Measurements from ENCODE around the gene CD109. TPM values are rescaled to one million over a fixed set of nuclear protein-coding genes. Genes with fewer than 3 reads are reported as not detected.

The CD109 gene
- total and polyA plus RNA-seq, 7 experiments from 2014 or later: 0.20 to 12.3 (median 0.64) TPM

DNA sequence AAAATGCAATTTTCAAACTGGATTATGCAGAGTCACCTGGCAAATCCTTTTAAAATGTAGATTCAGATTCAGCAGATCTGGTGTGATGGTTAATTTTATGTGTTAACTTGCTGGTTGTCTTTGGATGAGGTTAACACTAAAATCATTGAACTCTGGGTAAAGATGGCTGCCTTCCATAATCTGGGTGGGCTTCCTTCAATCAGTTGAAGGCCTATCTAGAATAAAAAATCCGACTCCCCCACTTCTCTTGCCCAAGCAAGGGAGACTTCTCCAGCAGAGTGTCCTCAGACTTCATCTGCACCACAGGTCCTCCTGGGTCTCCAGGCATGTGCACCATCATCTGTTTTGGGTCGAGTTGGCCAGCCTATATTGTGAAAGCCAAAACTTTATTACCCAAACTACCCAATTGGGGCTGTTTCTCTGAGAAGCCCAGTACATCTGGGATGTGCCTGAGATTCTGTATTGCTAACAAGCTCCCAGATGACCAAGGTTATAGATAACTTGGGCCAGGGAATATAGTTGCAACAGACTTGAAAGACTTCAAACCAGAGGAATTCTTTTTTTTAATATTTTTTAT, 40.6 kb upstream of the CD109 start:
- intact Hi-C loops (cut with micrococcal nuclease): loop anchor here in 1 of 2 donors (2.0 kb wide), 2 partner anchors 69 to 203 kb away; partner anchors contain the start of gene CGAS
- H3K27ac ChIP-seq (ENCODE audit: low read depth, low read length): peak overlapping the region; percentile 99
- CTCF ChIA-PET: interaction anchor here (0.9 to 2.0 kb wide), 3 partner anchors 77 to 134 kb away, joined by 3 to 4 read pairs (median 3); no protein-coding TSS in a partner anchor

DNA sequence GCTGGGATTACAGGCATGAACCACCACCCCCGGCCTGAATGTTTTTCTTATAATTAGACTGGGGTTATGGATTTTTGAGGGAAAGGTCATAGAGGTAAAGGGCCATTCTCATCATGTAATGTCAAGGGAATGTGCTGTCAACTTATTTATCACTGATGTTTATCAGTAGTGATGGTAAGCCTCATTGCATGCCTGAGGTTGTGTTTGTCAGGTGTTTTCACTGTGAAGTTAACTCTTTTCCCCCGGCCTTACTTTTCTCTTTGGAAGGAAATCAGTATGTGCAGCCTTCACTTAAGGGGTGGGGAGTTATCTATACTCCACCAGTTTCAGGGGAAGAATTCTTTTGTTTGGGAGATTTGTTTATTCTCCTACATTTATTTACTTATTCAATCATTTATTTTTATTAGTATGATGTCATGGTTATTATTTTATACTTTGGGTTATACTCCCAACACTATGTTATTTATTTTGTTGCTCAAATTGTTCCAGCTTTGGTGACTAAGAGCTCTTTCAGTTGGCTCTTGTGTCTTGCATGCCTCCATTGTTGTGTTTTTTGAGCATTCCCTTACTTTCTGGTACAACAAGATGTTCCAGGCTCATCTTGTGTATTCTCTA, 39.4 kb upstream of the CD109 start:
- Histone ChIP-seq H3K4me3 (ENCODE audit: low read length) (no peak overlapping the region), H3K9me3 (ENCODE audit: control insufficient read depth in 2 of 3, low read length in 3 of 3) (no peaks in the 10 kb centered on the region), H3K4me1 (ENCODE audit: control insufficient read depth in 2 of 2, insufficient read depth in 2 of 2, low read length in 2 of 2) (peaks cover 10 to 13% of the 10 kb centered on the region in 2 donors), H3K36me3 (ENCODE audit: control insufficient read depth in 2 of 3, insufficient read depth in 3 of 3, low read length in 3 of 3) (peaks cover 0 to 7% (median 0%) of the 10 kb centered on the region in 3 experiments), H3K27me3 (ENCODE audit: control insufficient read depth in 2 of 2, insufficient read depth in 2 of 2, low read length in 2 of 2) (no peaks in the 10 kb centered on the region), H3K27ac (ENCODE audit: low read depth, low read length) (no peak overlapping the region)
- Mint-ChIP-seq H3K36me3 (no peaks in the 10 kb centered on the region), H3K27ac (peak overlapping the region in 4 of 9 donors; percentile 3 to 36 (median 30)), H3K27me3 (no peaks in the 10 kb centered on the region), H3K9me3 (no peaks in the 10 kb centered on the region), H3K4me1 (peaks cover 11 to 37% (median 32%) of the 10 kb centered on the region in 7 donors), H3K4me3 (peak overlapping the region in 1 of 10 donors; percentile 25)
- intact Hi-C loops (cut with micrococcal nuclease): no loop called here
- no peak for ATAC-seq
- CTCF ChIA-PET: interaction anchor here (0.6 kb wide), 1 partner anchor 315 kb away, joined by 5 read pairs; no protein-coding TSS in a partner anchor
- POLR2A ChIA-PET: no interaction called here
- no peak for DNase-seq

More for the DNA sequence above, 40.6 kb upstream of the CD109 start:
- Mint-ChIP-seq H3K4me1 (peaks cover 17 to 41% (median 37%) of the 10 kb centered on the region in 7 donors), H3K27ac (peak overlapping the region in 7 of 9 donors; percentile 56 to 98 (median 91)), H3K9me3 (peaks cover 0 to 2% (median 0%) of the 10 kb centered on the region in 11 donors), H3K4me3 (peak overlapping the region; percentile 38 to 100 (median 96)), H3K36me3 (peaks cover 0 to 3% (median 0%) of the 10 kb centered on the region in 5 donors), H3K27me3 (no peaks in the 10 kb centered on the region)
- ATAC-seq (no peak), DNase-seq (no peak)
- Histone ChIP-seq H3K36me3 (ENCODE audit: control insufficient read depth in 2 of 3, insufficient read depth in 3 of 3, low read length in 3 of 3) (peaks cover 0 to 7% (median 0%) of the 10 kb centered on the region in 3 experiments), H3K9me3 (ENCODE audit: control insufficient read depth in 2 of 3, low read length in 3 of 3) (no peaks in the 10 kb centered on the region), H3K4me3 (ENCODE audit: low read length) (peak overlapping the region; percentile 99), H3K4me1 (ENCODE audit: control insufficient read depth in 2 of 2, insufficient read depth in 2 of 2, low read length in 2 of 2) (peaks cover 10 to 13% of the 10 kb centered on the region in 2 donors), H3K27me3 (ENCODE audit: control insufficient read depth in 2 of 2, insufficient read depth in 2 of 2, low read length in 2 of 2) (no peaks in the 10 kb centered on the region)
- POLR2A ChIA-PET: interaction anchor here (0.7 to 4.4 kb wide), 4 partner anchors 70 to 194 kb away, joined by 3 to 92 read pairs (median 6); partner anchors contain the start of genes EEF1A1 and MTO1

DNA sequence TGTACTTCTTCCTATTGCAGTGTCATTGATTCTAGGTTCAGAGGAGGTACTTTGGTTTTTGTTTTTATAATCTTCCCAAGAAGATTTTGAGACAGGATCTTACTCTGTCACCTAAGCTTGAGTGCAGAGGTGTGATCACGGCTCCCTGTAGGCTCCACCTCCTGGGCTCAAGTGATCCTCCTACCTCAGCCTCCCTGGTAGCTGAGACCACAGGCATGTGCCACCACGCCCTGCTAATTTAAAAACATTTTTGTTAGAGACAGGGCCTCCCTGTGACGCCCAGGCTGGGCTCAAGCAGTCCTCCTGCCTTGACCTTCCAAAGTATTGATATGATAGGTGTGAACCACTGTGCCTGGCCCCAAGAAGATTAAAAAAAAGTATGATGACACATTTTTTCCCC, 38.8 kb upstream of the CD109 start:
- H3K36me3 ChIP-seq (ENCODE audit: control insufficient read depth in 2 of 3, insufficient read depth in 3 of 3, low read length in 3 of 3): peaks cover 0 to 7% (median 0%) of the 10 kb centered on the region in 3 experiments
- H3K9me3 ChIP-seq (ENCODE audit: control insufficient read depth in 2 of 3, low read length in 3 of 3): no peaks in the 10 kb centered on the region
- Mint-ChIP-seq H3K4me1 (peaks cover 11 to 32% (median 27%) of the 10 kb centered on the region in 7 donors), H3K27ac (peak overlapping the region in 3 of 9 donors; percentile 3 to 28 (median 28)), H3K4me3 (no peak overlapping the region), H3K36me3 (no peaks in the 10 kb centered on the region), H3K27me3 (no peaks in the 10 kb centered on the region), H3K9me3 (no peaks in the 10 kb centered on the region)
- no peaks in the 10 kb centered on the region for H3K27me3 ChIP-seq (ENCODE audit: control insufficient read depth in 2 of 2, insufficient read depth in 2 of 2, low read length in 2 of 2)
- intact Hi-C loops (cut with micrococcal nuclease): no loop called here
- ATAC-seq: no peak
- POLR2A ChIA-PET: no interaction called here
- peaks cover 5 to 7% of the 10 kb centered on the region in 2 donors for H3K4me1 ChIP-seq (ENCODE audit: control insufficient read depth in 2 of 2, insufficient read depth in 2 of 2, low read length in 2 of 2)
- H3K27ac ChIP-seq (ENCODE audit: low read depth, low read length): no peak overlapping the region
- H3K4me3 ChIP-seq (ENCODE audit: low read length): no peak overlapping the region
- DNase-seq: no peak
- CTCF ChIA-PET: no interaction called here

DNA sequence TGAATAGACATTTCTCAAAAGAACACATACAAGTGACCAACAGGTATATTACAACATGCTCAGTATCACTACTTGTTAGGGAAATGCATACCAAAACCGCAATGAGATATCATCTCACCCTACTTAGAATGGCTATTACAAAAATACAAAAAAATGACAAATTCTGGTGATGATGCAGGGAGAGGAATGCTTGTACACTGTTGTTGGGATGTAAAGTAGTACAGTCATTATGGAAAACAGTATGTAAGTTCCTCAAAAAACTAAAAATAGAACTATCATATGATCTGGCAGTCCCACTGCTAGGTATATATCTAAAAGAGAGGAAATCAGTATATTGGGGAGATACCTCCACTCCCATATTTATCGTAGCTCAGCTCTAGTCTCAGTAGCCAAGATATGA, 31.3 kb upstream of the CD109 start:
- ChIA-PET CTCF (interaction anchor here (0.6 kb wide), 1 partner anchor 1546 kb away, joined by 3 read pairs; no protein-coding TSS in a partner anchor), POLR2A (interaction anchor here (0.6 kb wide), 1 partner anchor 379 kb away, joined by 3 read pairs; no protein-coding TSS in a partner anchor)
- Mint-ChIP-seq H3K36me3 (no peaks in the 10 kb centered on the region), H3K4me3 (no peak overlapping the region), H3K27ac (no peak overlapping the region), H3K27me3 (peaks cover 2 to 21% (median 20%) of the 10 kb centered on the region in 5 donors), H3K4me1 (peaks cover 0 to 5% (median 0%) of the 10 kb centered on the region in 7 donors), H3K9me3 (no peaks in the 10 kb centered on the region)
- no peak for ATAC-seq
- H3K9me3 ChIP-seq (ENCODE audit: control insufficient read depth in 2 of 3, low read length in 3 of 3): no peaks in the 10 kb centered on the region
- H3K27ac ChIP-seq (ENCODE audit: low read depth, low read length): no peak overlapping the region
- H3K4me1 ChIP-seq (ENCODE audit: control insufficient read depth in 2 of 2, insufficient read depth in 2 of 2, low read length in 2 of 2): no peaks in the 10 kb centered on the region
- H3K27me3 ChIP-seq (ENCODE audit: control insufficient read depth in 2 of 2, insufficient read depth in 2 of 2, low read length in 2 of 2): no peaks in the 10 kb centered on the region
- intact Hi-C loops (cut with micrococcal nuclease): no loop called here
- H3K36me3 ChIP-seq (ENCODE audit: control insufficient read depth in 2 of 3, insufficient read depth in 3 of 3, low read length in 3 of 3): no peaks in the 10 kb centered on the region
- DNase-seq: no peak
- no peak overlapping the region for H3K4me3 ChIP-seq (ENCODE audit: low read length)

DNA sequence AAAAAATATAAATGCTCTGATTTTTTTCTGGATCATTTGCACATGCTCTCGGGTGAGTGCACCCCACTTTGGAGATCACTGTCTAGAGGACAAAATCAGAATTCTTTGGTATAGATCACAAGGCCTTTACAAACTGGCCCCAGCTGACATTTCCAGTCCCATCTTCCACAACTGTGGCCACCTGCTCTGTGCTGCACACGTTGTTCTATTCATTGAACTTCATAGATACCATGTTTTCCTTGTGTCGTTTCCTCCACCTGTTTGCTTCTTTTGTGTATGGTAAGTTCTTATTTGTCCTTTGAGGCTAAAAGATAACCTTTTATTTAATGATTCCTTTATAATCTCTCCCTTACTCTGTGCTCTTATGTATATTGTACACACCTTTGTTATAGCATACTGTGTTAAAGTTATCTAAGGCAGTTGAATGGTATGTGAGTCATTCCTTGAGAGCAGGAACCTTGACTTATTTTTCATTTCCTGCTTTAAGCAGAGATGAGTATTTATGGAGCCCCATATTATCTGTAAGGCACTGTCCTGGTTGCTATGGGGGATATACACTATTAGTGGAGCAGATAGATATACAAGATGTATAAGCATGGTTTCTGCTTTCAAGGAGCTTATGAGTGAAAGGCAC, 30.2 kb upstream of the CD109 start:
- intact Hi-C loops (cut with micrococcal nuclease): no loop called here
- Histone ChIP-seq H3K27me3 (ENCODE audit: control insufficient read depth in 2 of 2, insufficient read depth in 2 of 2, low read length in 2 of 2) (no peaks in the 10 kb centered on the region), H3K4me3 (ENCODE audit: low read length) (no peak overlapping the region), H3K4me1 (ENCODE audit: control insufficient read depth in 2 of 2, insufficient read depth in 2 of 2, low read length in 2 of 2) (no peaks in the 10 kb centered on the region), H3K27ac (ENCODE audit: low read depth, low read length) (no peak overlapping the region), H3K36me3 (ENCODE audit: control insufficient read depth in 2 of 3, insufficient read depth in 3 of 3, low read length in 3 of 3) (no peaks in the 10 kb centered on the region), H3K9me3 (ENCODE audit: control insufficient read depth in 2 of 3, low read length in 3 of 3) (no peaks in the 10 kb centered on the region)
- Mint-ChIP-seq H3K27ac (no peak overlapping the region), H3K36me3 (no peaks in the 10 kb centered on the region), H3K4me3 (no peak overlapping the region), H3K9me3 (no peaks in the 10 kb centered on the region), H3K4me1 (peaks cover 0 to 5% (median 0%) of the 10 kb centered on the region in 7 donors), H3K27me3 (peaks cover 11 to 32% (median 29%) of the 10 kb centered on the region in 5 donors)
- DNase-seq: no peak
- POLR2A ChIA-PET: no interaction called here
- CTCF ChIA-PET: interaction anchor here (0.6 kb wide), 1 partner anchor 52 kb away, joined by 3 read pairs; no protein-coding TSS in a partner anchor
- ATAC-seq: no peak

DNA sequence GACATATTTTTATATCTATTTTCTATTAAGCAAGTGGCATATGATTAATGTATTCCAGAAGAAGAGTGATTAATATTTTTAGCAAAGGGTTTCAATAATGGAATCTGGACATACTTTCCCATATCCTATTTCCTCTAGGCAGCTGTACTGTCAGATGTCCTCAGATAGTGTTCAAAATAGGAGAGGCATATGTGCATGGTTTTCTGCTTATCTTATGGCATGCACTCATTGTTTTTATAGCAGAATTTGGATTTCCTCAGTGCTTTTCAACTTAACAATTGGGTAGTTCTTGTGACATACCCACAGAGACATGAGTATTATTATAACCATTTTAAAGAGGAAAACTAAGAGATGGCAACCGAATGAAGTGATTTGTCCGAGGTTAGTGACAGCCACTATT, 29.6 kb upstream of the CD109 start:
- H3K4me1 ChIP-seq (ENCODE audit: control insufficient read depth in 2 of 2, insufficient read depth in 2 of 2, low read length in 2 of 2): no peaks in the 10 kb centered on the region
- Mint-ChIP-seq H3K9me3 (no peaks in the 10 kb centered on the region), H3K27me3 (peaks cover 17 to 37% (median 34%) of the 10 kb centered on the region in 5 donors), H3K4me1 (peaks cover 0 to 5% (median 0%) of the 10 kb centered on the region in 7 donors), H3K27ac (no peak overlapping the region), H3K4me3 (no peak overlapping the region), H3K36me3 (no peaks in the 10 kb centered on the region)
- ChIA-PET POLR2A (no interaction called here), CTCF (interaction anchor here (0.7 kb wide), 1 partner anchor 1537 kb away, joined by 4 read pairs; no protein-coding TSS in a partner anchor)
- H3K27ac ChIP-seq (ENCODE audit: low read depth, low read length): no peak overlapping the region
- no peak for DNase-seq
- intact Hi-C loops (cut with micrococcal nuclease): no loop called here
- H3K4me3 ChIP-seq (ENCODE audit: low read length): no peak overlapping the region
- H3K27me3 ChIP-seq (ENCODE audit: control insufficient read depth in 2 of 2, insufficient read depth in 2 of 2, low read length in 2 of 2): no peaks in the 10 kb centered on the region
- no peaks in the 10 kb centered on the region for H3K9me3 ChIP-seq (ENCODE audit: control insufficient read depth in 2 of 3, low read length in 3 of 3)
- ATAC-seq: no peak
- H3K36me3 ChIP-seq (ENCODE audit: control insufficient read depth in 2 of 3, insufficient read depth in 3 of 3, low read length in 3 of 3): no peaks in the 10 kb centered on the region

Data from naive thymus-derived CD4-positive, alpha-beta T cell (primary cell).